GM12891 (cell line): ENCODE measurements around the gene ABHD1.

Experiments used
- PAX5 ChIP-seq: IDR thresholded peaks from 2 replicates; pipeline ENCODE4 v1.6.1; 2011; ENCODE audit warnings: low read length, moderate library complexity, mild to moderate bottlenecking; ENCODE audit not compliant: insufficient read depth, severe bottlenecking
- POLR2A ChIP-seq: IDR thresholded peaks from 2 replicates; pipeline ENCODE4 v1.6.1; 2011; ENCODE audit warnings: low read depth, low read length, control low read depth
- POLR2AphosphoS5 ChIP-seq: IDR thresholded peaks from 2 replicates; pipeline ENCODE4 v1.6.1; 2011; ENCODE audit warnings: low read depth, low read length, control low read depth
- POU2F2 ChIP-seq: IDR thresholded peaks from 2 replicates; pipeline ENCODE4 v1.6.1; 2011; ENCODE audit warnings: low read depth, mild to moderate bottlenecking, control low read depth, low read length, moderate library complexity
- SPI1 ChIP-seq: IDR thresholded peaks from 2 replicates; pipeline ENCODE4 v1.6.1; 2011; ENCODE audit warnings: low read depth, low read length, control low read depth
- TAF1 ChIP-seq: IDR thresholded peaks from 2 replicates; pipeline ENCODE4 v1.6.1; 2011; ENCODE audit warnings: low read depth, low read length, control low read depth

- no peak for TF ChIP-seq TAF1
- TF ChIP-seq POLR2A: no peak
- TF ChIP-seq POLR2AphosphoS5: no peak
- TF ChIP-seq PAX5: no peak
- TF ChIP-seq POU2F2: no peak
- TF ChIP-seq SPI1: no peak
Measured at GRCh38 chr2:27082773-27083409, 40.7 kb upstream of the ABHD1 start.
